ENCODE results near the gene SAP30.

SAP30 gene

GRCh38 chr4:173345648-173346047 is 25.1 kb upstream of the SAP30 start:
- Histone ChIP-seq H3K4me1 (peaks cover 31% of the 10 kb centered on the region), H3K4me3 (no peak overlapping the region), H3K9me3 (no peaks in the 10 kb centered on the region), H3K36me3 (replicated peaks) (no peaks in the 10 kb centered on the region), H3K27me3 (ENCODE audit: low read depth) (no peaks in the 10 kb centered on the region)
- in situ Hi-C loops (cut with MboI; ENCODE audit: low sequenced_read_pairs), result no loop called here
- no peak for DNase-seq (ENCODE audit: low spot score in 2 of 2)

- Histone ChIP-seq H3K9me3 (no peaks in the 10 kb centered on the region), H3K4me1 (peaks cover 26% of the 10 kb centered on the region), H3K27me3 (ENCODE audit: low read depth) (no peaks in the 10 kb centered on the region), H3K36me3 (replicated peaks) (no peaks in the 10 kb centered on the region), H3K4me3 (no peak overlapping the region)
- DNase-seq (ENCODE audit: low spot score in 2 of 2), result no peak
- in situ Hi-C loops (cut with MboI; ENCODE audit: low sequenced_read_pairs), result no loop called here
Observed at GRCh38 chr4:173346074-173346473, 24.7 kb upstream of the SAP30 start.

GRCh38 chr4:173347467-173347866 is 23.3 kb upstream of the SAP30 start:
- DNase-seq (ENCODE audit: low spot score in 2 of 2), result no peak
- no peaks in the 10 kb centered on the region for H3K27me3 ChIP-seq (ENCODE audit: low read depth)
- no peaks in the 10 kb centered on the region for H3K9me3 ChIP-seq
- no peaks in the 10 kb centered on the region for H3K36me3 ChIP-seq (replicated peaks)
- in situ Hi-C loops (cut with MboI; ENCODE audit: low sequenced_read_pairs), result no loop called here
- peaks cover 18% of the 10 kb centered on the region for H3K4me1 ChIP-seq
- no peak overlapping the region for H3K4me3 ChIP-seq

GRCh38 chr4:173357939-173358338 is 12.8 kb upstream of the SAP30 start:
- H3K4me3 ChIP-seq, result no peak overlapping the region
- in situ Hi-C loops (cut with MboI; ENCODE audit: low sequenced_read_pairs), result no loop called here

GRCh38 chr4:173360587-173361221 is 10.1 kb upstream of the SAP30 start:
- in situ Hi-C loops (cut with MboI; ENCODE audit: low sequenced_read_pairs), result no loop called here
- Histone ChIP-seq H3K9me3 (no peaks in the 10 kb centered on the region), H3K27me3 (ENCODE audit: low read depth) (no peaks in the 10 kb centered on the region), H3K4me3 (no peak overlapping the region), H3K36me3 (replicated peaks) (no peaks in the 10 kb centered on the region), H3K4me1 (no peaks in the 10 kb centered on the region)
- DNase-seq (ENCODE audit: low spot score in 2 of 2), result peak in 1 of 2 experiments; percentile 29

More at GRCh38 chr4:173357939-173358338, 12.8 kb upstream of the SAP30 start:
- Histone ChIP-seq H3K27me3 (ENCODE audit: low read depth) (no peaks in the 10 kb centered on the region), H3K4me1 (no peaks in the 10 kb centered on the region), H3K9me3 (no peaks in the 10 kb centered on the region), H3K36me3 (replicated peaks) (no peaks in the 10 kb centered on the region)
- DNase-seq (ENCODE audit: low spot score in 2 of 2), result no peak

- in situ Hi-C loops (cut with MboI; ENCODE audit: low sequenced_read_pairs), result no loop called here
- Histone ChIP-seq H3K36me3 (replicated peaks) (no peaks in the 10 kb centered on the region), H3K4me3 (no peak overlapping the region), H3K4me1 (peaks cover 10% of the 10 kb centered on the region), H3K9me3 (no peaks in the 10 kb centered on the region), H3K27me3 (ENCODE audit: low read depth) (no peaks in the 10 kb centered on the region)
- DNase-seq (ENCODE audit: low spot score in 2 of 2), result no peak
Observed at GRCh38 chr4:173362666-173363065, 8.1 kb upstream of the SAP30 start.

GRCh38 chr4:173365359-173365996 is 5.3 kb upstream of the SAP30 start:
- in situ Hi-C loops (cut with MboI; ENCODE audit: low sequenced_read_pairs), result no loop called here
- Histone ChIP-seq H3K9me3 (no peaks in the 10 kb centered on the region), H3K27me3 (ENCODE audit: low read depth) (no peaks in the 10 kb centered on the region), H3K4me3 (no peak overlapping the region), H3K4me1 (peaks cover 22% of the 10 kb centered on the region), H3K36me3 (replicated peaks) (no peaks in the 10 kb centered on the region)
- DNase-seq (ENCODE audit: low spot score in 2 of 2), result no peak

- DNase-seq (ENCODE audit: low spot score in 2 of 2), result peak; percentile 22 to 51
Observed at GRCh38 chr4:173367285-173367684, 3.5 kb upstream of the SAP30 start.

GRCh38 chr4:173367946-173368345 is 2.8 kb upstream of the SAP30 start:
- Histone ChIP-seq H3K4me3 (no peak overlapping the region), H3K36me3 (replicated peaks) (no peaks in the 10 kb centered on the region), H3K9me3 (no peaks in the 10 kb centered on the region), H3K4me1 (peaks cover 22% of the 10 kb centered on the region), H3K27me3 (ENCODE audit: low read depth) (no peaks in the 10 kb centered on the region)
- DNase-seq (ENCODE audit: low spot score in 2 of 2), result no peak
- in situ Hi-C loops (cut with MboI; ENCODE audit: low sequenced_read_pairs), result no loop called here

More at GRCh38 chr4:173367285-173367684, 3.5 kb upstream of the SAP30 start:
- in situ Hi-C loops (cut with MboI; ENCODE audit: low sequenced_read_pairs), result no loop called here
- Histone ChIP-seq H3K36me3 (replicated peaks) (no peaks in the 10 kb centered on the region), H3K4me3 (no peak overlapping the region), H3K4me1 (peaks cover 22% of the 10 kb centered on the region), H3K27me3 (ENCODE audit: low read depth) (no peaks in the 10 kb centered on the region), H3K9me3 (no peaks in the 10 kb centered on the region)

- Histone ChIP-seq H3K27me3 (ENCODE audit: low read depth) (no peaks in the 10 kb centered on the region), H3K9me3 (no peaks in the 10 kb centered on the region), H3K4me1 (peaks cover 27% of the 10 kb centered on the region), H3K4me3 (peak overlapping the region; percentile 75), H3K36me3 (replicated peaks) (peaks cover 5% of the 10 kb centered on the region; the same call in 1 of the 2 replicates)
- DNase-seq (ENCODE audit: low spot score in 2 of 2), result peak in 1 of 2 experiments; percentile 20
- in situ Hi-C loops (cut with MboI; ENCODE audit: low sequenced_read_pairs), result loop anchor here (5.0 kb wide), 1 partner anchor 38 kb away; the partner anchor contains the start of gene HMGB2
Observed at GRCh38 chr4:173370130-173370476, 651 bp upstream of the SAP30 start.

- peaks cover 5% of the 10 kb centered on the region; the same call in 1 of the 2 replicates for H3K36me3 ChIP-seq (replicated peaks)
- H3K27me3 ChIP-seq (ENCODE audit: low read depth), result no peaks in the 10 kb centered on the region
- peak overlapping the region; percentile 75 for H3K4me3 ChIP-seq
- H3K4me1 ChIP-seq, result peaks cover 26% of the 10 kb centered on the region
- in situ Hi-C loops (cut with MboI; ENCODE audit: low sequenced_read_pairs), result loop anchor here (5.0 kb wide), 1 partner anchor 39 kb away; the partner anchor contains the start of gene HMGB2
- H3K9me3 ChIP-seq, result no peaks in the 10 kb centered on the region
- peak; percentile 74 to 81 for DNase-seq (ENCODE audit: low spot score in 2 of 2)
Observed at GRCh38 chr4:173371292-173372192, 788 bp downstream of the SAP30 start.

- no peaks in the 10 kb centered on the region for H3K27me3 ChIP-seq (ENCODE audit: low read depth)
- in situ Hi-C loops (cut with MboI; ENCODE audit: low sequenced_read_pairs), result loop anchor here (5.0 kb wide), 1 partner anchor 42 kb away; the partner anchor contains the start of gene HMGB2
- no peak for DNase-seq (ENCODE audit: low spot score in 2 of 2)
- H3K9me3 ChIP-seq, result no peaks in the 10 kb centered on the region
- peaks cover 5% of the 10 kb centered on the region; the same call in 1 of the 2 replicates for H3K4me1 ChIP-seq
- no peak overlapping the region for H3K4me3 ChIP-seq
- H3K36me3 ChIP-seq (replicated peaks), result peaks cover 5% of the 10 kb centered on the region
Observed at GRCh38 chr4:173374588-173374987, 3.8 kb downstream of the SAP30 start.

GRCh38 chr4:173379929-173380328 is 9.2 kb downstream of the SAP30 start:
- no peak overlapping the region for H3K4me3 ChIP-seq
- no peaks in the 10 kb centered on the region; the same call in none of the 2 replicates for H3K36me3 ChIP-seq (replicated peaks)
- H3K27me3 ChIP-seq (ENCODE audit: low read depth), result no peaks in the 10 kb centered on the region
- no peak for DNase-seq (ENCODE audit: low spot score in 2 of 2)
- in situ Hi-C loops (cut with MboI; ENCODE audit: low sequenced_read_pairs), result no loop called here
- H3K4me1 ChIP-seq, result peaks cover 10% of the 10 kb centered on the region
- no peaks in the 10 kb centered on the region for H3K9me3 ChIP-seq

Data from HAP-1 (cell line).